IMR-90 (cell line): Measurements from ENCODE around the gene NELFCD.

Experiments used
- FOS ChIP-seq: fragments of 150-350 bp; IDR thresholded peaks from 2 replicates; pipeline ENCODE4 v1.6.1; 2016; ENCODE audit warnings: low read depth, low read length
- MXI1 ChIP-seq: IDR thresholded peaks from 2 replicates; pipeline ENCODE4 v1.6.1; 2012; ENCODE audit warnings: low read depth, mild to moderate bottlenecking, low read length, moderate library complexity, borderline replicate concordance
- NFE2L2 ChIP-seq: fragments of 150-350 bp; IDR thresholded peaks from 2 replicates; pipeline ENCODE4 v1.6.1; 2016; ENCODE audit warnings: low read depth, mild to moderate bottlenecking, low read length
- POLR2A ChIP-seq: IDR thresholded peaks from 2 replicates; pipeline ENCODE4 v1.6.1; 2012; ENCODE audit warnings: mild to moderate bottlenecking, low read depth, low read length
- RCOR1 ChIP-seq: IDR thresholded peaks from 2 replicates; pipeline ENCODE4 v1.6.1; 2012; ENCODE audit warnings: mild to moderate bottlenecking, low read length, improper control_type of control experiment; ENCODE audit not compliant: insufficient replicate concordance
- SMC3 ChIP-seq: fragments of 150-350 bp; IDR thresholded peaks from 2 replicates; pipeline ENCODE4 v1.6.1; 2016; ENCODE audit warnings: low read depth, mild to moderate bottlenecking, antibody characterized with exemption, low read length, moderate library complexity
- TF ChIP-seq, protein P1 (sequence below): conservative IDR thresholded peaks from 2 replicates; pipeline ENCODE4 v1.5.1; 2012; ENCODE audit warnings: mild to moderate bottlenecking, low read depth, low read length, improper control_type of control experiment

GRCh38 chr20:59033093-59033492 lies 52.0 kb downstream of the NELFCD start:
- no peak for TF ChIP-seq POLR2A
- TF ChIP-seq, protein P1, sequence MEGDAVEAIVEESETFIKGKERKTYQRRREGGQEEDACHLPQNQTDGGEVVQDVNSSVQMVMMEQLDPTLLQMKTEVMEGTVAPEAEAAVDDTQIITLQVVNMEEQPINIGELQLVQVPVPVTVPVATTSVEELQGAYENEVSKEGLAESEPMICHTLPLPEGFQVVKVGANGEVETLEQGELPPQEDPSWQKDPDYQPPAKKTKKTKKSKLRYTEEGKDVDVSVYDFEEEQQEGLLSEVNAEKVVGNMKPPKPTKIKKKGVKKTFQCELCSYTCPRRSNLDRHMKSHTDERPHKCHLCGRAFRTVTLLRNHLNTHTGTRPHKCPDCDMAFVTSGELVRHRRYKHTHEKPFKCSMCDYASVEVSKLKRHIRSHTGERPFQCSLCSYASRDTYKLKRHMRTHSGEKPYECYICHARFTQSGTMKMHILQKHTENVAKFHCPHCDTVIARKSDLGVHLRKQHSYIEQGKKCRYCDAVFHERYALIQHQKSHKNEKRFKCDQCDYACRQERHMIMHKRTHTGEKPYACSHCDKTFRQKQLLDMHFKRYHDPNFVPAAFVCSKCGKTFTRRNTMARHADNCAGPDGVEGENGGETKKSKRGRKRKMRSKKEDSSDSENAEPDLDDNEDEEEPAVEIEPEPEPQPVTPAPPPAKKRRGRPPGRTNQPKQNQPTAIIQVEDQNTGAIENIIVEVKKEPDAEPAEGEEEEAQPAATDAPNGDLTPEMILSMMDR = no peak
- no peak for TF ChIP-seq FOS
- TF ChIP-seq NFE2L2 = no peak
- TF ChIP-seq MXI1 = no peak
- no peak for TF ChIP-seq RCOR1
- no peak for TF ChIP-seq SMC3
